IMR-90 (cell line): Measurements from ENCODE around the gene SDK1. TPM values are rescaled to one million over a fixed set of nuclear protein-coding genes. Genes with fewer than 3 reads are reported as not detected.

Experiments
- ATAC-seq: fragments of 200-7000 bp; cut with Tn5 transposase; 2 replicates; pipeline ENCODE4 v1.9.1; 2020; ENCODE audit warnings: low read depth, mild to moderate bottlenecking, moderate library complexity
- BruUV-seq: library from RNA; stranded (reverse); fragments of 400-500 nt; replicated peaks from 2 replicates; lab custom pipeline; 2021; lab: Mats Ljungman, UMichigan
- CTCF ChIA-PET: fragments of 300-600 bp; formaldehyde crosslinking; extraction: SDS; loops from one replicate; lab custom pipeline; 2021; ENCODE audit warnings: antibody characterized with exemption; lab: Yijun Ruan, JAX
- POLR2A ChIA-PET: fragments of 300-600 bp; sonication (Branson Sonifier 250); formaldehyde crosslinking; loops from one replicate; lab custom pipeline; 2022; ENCODE audit warnings: antibody characterized with exemption; ENCODE audit not compliant: unreplicated experiment; lab: Charles Lee
- DNase-seq: peaks from one replicate; pipeline ENCODE4 v3.0.0; 2013
- H2AFZ ChIP-seq: replicated peaks from 2 replicates; pipeline ENCODE3; 2013; ENCODE audit warnings: low read length, mild to moderate bottlenecking; ENCODE audit not compliant: poor library complexity
- H2AK5ac ChIP-seq: 2 replicates; pipeline ENCODE4 v1.6.1; 2013; ENCODE audit warnings: low read depth, low read length, inconsistent platforms
- H2AK9ac ChIP-seq: replicated peaks from 2 replicates; pipeline ENCODE3; 2013; ENCODE audit warnings: mild to moderate bottlenecking, low read depth, low read length, moderate library complexity; ENCODE audit not compliant: poor library complexity
- H2BK120ac ChIP-seq: 2 replicates; pipeline ENCODE4 v1.6.1; 2013; ENCODE audit warnings: low read depth, low read length, inconsistent platforms
- H2BK15ac ChIP-seq: 3 replicates; pipeline ENCODE4 v1.6.1; 2013; ENCODE audit warnings: low read depth, low read length, inconsistent platforms
- H2BK20ac ChIP-seq: 2 replicates; pipeline ENCODE4 v1.6.1; 2013; ENCODE audit warnings: low read depth, mild to moderate bottlenecking, inconsistent platforms, low read length, moderate library complexity
- H2BK5ac ChIP-seq: 2 replicates; pipeline ENCODE4 v1.6.1; 2013; ENCODE audit warnings: mild to moderate bottlenecking, low read depth, low read length, inconsistent platforms; ENCODE audit not compliant: poor library complexity, severe bottlenecking
- H3K14ac ChIP-seq: replicated peaks from 2 replicates; pipeline ENCODE4 v1.6.1; 2013; ENCODE audit warnings: low read depth, low read length, inconsistent platforms
- H3K18ac ChIP-seq: 2 replicates; pipeline ENCODE4 v1.6.1; 2013; ENCODE audit warnings: low read depth, low read length, control low read depth
- H3K23ac ChIP-seq: 2 replicates; pipeline ENCODE4 v1.6.1; 2013; ENCODE audit warnings: low read depth, low read length, inconsistent platforms
- H3K27ac ChIP-seq: 2 replicates; pipeline ENCODE4 v1.5.1; 2013; ENCODE audit warnings: mild to moderate bottlenecking, control low read depth, low read length; ENCODE audit not compliant: insufficient read depth
- H3K27me3 ChIP-seq: 2 replicates; pipeline ENCODE4 v1.6.1; 2013; ENCODE audit warnings: low read length; ENCODE audit not compliant: control insufficient read depth, insufficient read depth
- H3K36me3 ChIP-seq: 2 replicates; pipeline ENCODE4 v1.6.1; 2013; ENCODE audit warnings: low read length, mixed read lengths; ENCODE audit not compliant: control insufficient read depth, insufficient read depth
- H3K4ac ChIP-seq: 2 replicates; pipeline ENCODE4 v1.6.1; 2013; ENCODE audit warnings: low read depth, low read length, inconsistent platforms
- H3K4me1 ChIP-seq: 2 replicates; pipeline ENCODE4 v1.6.1; 2013; ENCODE audit warnings: low read length, mixed read lengths; ENCODE audit not compliant: control insufficient read depth, insufficient read depth
- H3K4me2 ChIP-seq: 2 replicates; pipeline ENCODE4 v1.6.1; 2013; ENCODE audit warnings: low read depth, mild to moderate bottlenecking, control low read depth, low read length, moderate library complexity
- H3K4me3 ChIP-seq: 2 replicates; pipeline ENCODE4 v1.5.1; 2013; ENCODE audit warnings: low read depth, mild to moderate bottlenecking, control low read depth, low read length, moderate library complexity; ENCODE audit not compliant: insufficient read depth
- H3K56ac ChIP-seq: 2 replicates; pipeline ENCODE4 v1.6.1; 2013; ENCODE audit warnings: low read length, inconsistent platforms; ENCODE audit not compliant: insufficient read depth; ENCODE audit errors: extremely low read depth
- H3K79me1 ChIP-seq, 2 experiments: 2 replicates each; pipeline ENCODE4 v1.6.1; 2013; ENCODE audit warnings: low read length in 2 of 2, inconsistent platforms in 1 of 2, low read depth in 1 of 2
- H3K9ac ChIP-seq: 2 replicates; pipeline ENCODE4 v1.6.1; 2013; ENCODE audit warnings: low read depth, low read length, control low read depth
- H3K9me1 ChIP-seq: 2 replicates; pipeline ENCODE4 v1.6.1; 2013; ENCODE audit warnings: low read length, inconsistent platforms; ENCODE audit not compliant: insufficient read depth
- H3K9me3 ChIP-seq: 2 replicates; pipeline ENCODE4 v1.6.1; 2013; ENCODE audit warnings: low read length; ENCODE audit not compliant: control insufficient read depth, insufficient read depth
- H4K20me1 ChIP-seq: 2 replicates; pipeline ENCODE4 v1.6.1; 2013; ENCODE audit warnings: low read length, inconsistent platforms; ENCODE audit not compliant: insufficient read depth
- H4K5ac ChIP-seq: 2 replicates; pipeline ENCODE4 v1.6.1; 2013; ENCODE audit warnings: mild to moderate bottlenecking, low read depth, low read length, control low read depth
- H4K8ac ChIP-seq, 2 experiments: 2 replicates each; pipeline ENCODE4 v1.6.1; 2013; ENCODE audit warnings: low read depth in 2 of 2, low read length in 2 of 2, control low read depth in 1 of 2, inconsistent platforms in 1 of 2
- H4K91ac ChIP-seq: 2 replicates; pipeline ENCODE4 v1.6.1; 2013; ENCODE audit warnings: low read depth, low read length, inconsistent platforms; ENCODE audit not compliant: insufficient read depth
- BHLHE40 ChIP-seq: fragments of 150-350 bp; IDR thresholded peaks from 2 replicates; pipeline ENCODE4 v1.6.1; 2016; ENCODE audit warnings: mild to moderate bottlenecking, low read depth, low read length
- CEBPB ChIP-seq: IDR thresholded peaks from 2 replicates; pipeline ENCODE4 v1.6.1; 2012; ENCODE audit warnings: low read depth, low read length, improper control_type of control experiment
- CHD1 ChIP-seq: IDR thresholded peaks from 2 replicates; pipeline ENCODE4 v1.6.1; 2012; ENCODE audit warnings: low read depth, low read length, improper control_type of control experiment
- FOS ChIP-seq: fragments of 150-350 bp; IDR thresholded peaks from 2 replicates; pipeline ENCODE4 v1.6.1; 2016; ENCODE audit warnings: low read depth, low read length
- MAZ ChIP-seq: IDR thresholded peaks from 2 replicates; pipeline ENCODE4 v1.6.1; 2012; ENCODE audit warnings: low read depth, mild to moderate bottlenecking, low read length, improper control_type of control experiment, moderate library complexity, borderline replicate concordance
- MXI1 ChIP-seq: IDR thresholded peaks from 2 replicates; pipeline ENCODE4 v1.6.1; 2012; ENCODE audit warnings: low read depth, mild to moderate bottlenecking, low read length, moderate library complexity, borderline replicate concordance
- NFE2L2 ChIP-seq: fragments of 150-350 bp; IDR thresholded peaks from 2 replicates; pipeline ENCODE4 v1.6.1; 2016; ENCODE audit warnings: low read depth, mild to moderate bottlenecking, low read length
- RCOR1 ChIP-seq: IDR thresholded peaks from 2 replicates; pipeline ENCODE4 v1.6.1; 2012; ENCODE audit warnings: mild to moderate bottlenecking, low read length, improper control_type of control experiment; ENCODE audit not compliant: insufficient replicate concordance
- RFX5 ChIP-seq: IDR thresholded peaks from 2 replicates; pipeline ENCODE4 v1.8.0; 2012; ENCODE audit warnings: low read depth, mild to moderate bottlenecking, low read length, moderate library complexity
- SMC3 ChIP-seq: fragments of 150-350 bp; IDR thresholded peaks from 2 replicates; pipeline ENCODE4 v1.6.1; 2016; ENCODE audit warnings: low read depth, mild to moderate bottlenecking, antibody characterized with exemption, low read length, moderate library complexity
- WGBS, 2 experiments: methylation state at CpG; one replicate each; pipeline versions ENCODE4 v1.1.5 to v1.1.7; 2013; ENCODE audit warnings: missing lambda C conversion rate in 2 of 2; ENCODE audit not compliant: insufficient read length in 1 of 2; ENCODE audit errors: extremely low coverage in 2 of 2; 5-methylcytosine and 5-hydroxymethylcytosine counted together
- dilution Hi-C: fragments of 300-500 bp; cut with HindIII; formaldehyde crosslinking; loops from one replicate; pipeline ENCODE4 v1.14.3; 2018; ENCODE audit warnings: low sequenced_read_pairs; ENCODE audit not compliant: unreplicated experiment
- in situ Hi-C: fragments of 300-500 bp; cut with MboI; formaldehyde crosslinking; loops from 3 replicates; pipeline ENCODE4 v1.14.3; 2019; ENCODE audit warnings: low sequenced_read_pairs, inconsistent platforms, mixed read lengths
- intact Hi-C: fragments of 100-400 bp; cut with micrococcal nuclease; formaldehyde crosslinking; loops from 2 replicates; pipeline ENCODE4 v1.10.0; 2022
- polyA plus RNA-seq, 3 experiments: library from polyadenylated mRNA; depleted of rRNA; stranded (reverse); fragments of >200 nt; gene quantifications; 2 replicates each; pipeline ENCODE4 v1.2.3, GENCODE V29; 2012; ENCODE audit warnings: low replicate concordance in 1 of 3
- total RNA-seq: library from RNA; depleted of rRNA; stranded (reverse); fragments of >200 nt; gene quantifications from 2 replicates; pipeline ENCODE4 v1.2.3, GENCODE V29; 2012
- TF ChIP-seq, protein P1 (sequence below): conservative IDR thresholded peaks from 2 replicates; pipeline ENCODE4 v1.5.1; 2012; ENCODE audit warnings: mild to moderate bottlenecking, low read depth, low read length, improper control_type of control experiment
- TF ChIP-seq, protein P2 (sequence below): fragments of 150-350 bp; IDR thresholded peaks from 2 replicates; pipeline ENCODE4 v1.6.1; 2016; ENCODE audit warnings: low read depth, mild to moderate bottlenecking, low read length, moderate library complexity, borderline replicate concordance
- TF ChIP-seq, protein P3 (sequence below): fragments of 150-350 bp; IDR thresholded peaks from 2 replicates; pipeline ENCODE4 v1.6.1; 2017; ENCODE audit warnings: mild to moderate bottlenecking, antibody characterized with exemption, low read length, low read depth

SDK1 gene
- total and polyA plus RNA-seq, 2 of the 4 experiments (the other 2 are of a cell fraction) = 1.5 to 1.6 TPM

DNA sequence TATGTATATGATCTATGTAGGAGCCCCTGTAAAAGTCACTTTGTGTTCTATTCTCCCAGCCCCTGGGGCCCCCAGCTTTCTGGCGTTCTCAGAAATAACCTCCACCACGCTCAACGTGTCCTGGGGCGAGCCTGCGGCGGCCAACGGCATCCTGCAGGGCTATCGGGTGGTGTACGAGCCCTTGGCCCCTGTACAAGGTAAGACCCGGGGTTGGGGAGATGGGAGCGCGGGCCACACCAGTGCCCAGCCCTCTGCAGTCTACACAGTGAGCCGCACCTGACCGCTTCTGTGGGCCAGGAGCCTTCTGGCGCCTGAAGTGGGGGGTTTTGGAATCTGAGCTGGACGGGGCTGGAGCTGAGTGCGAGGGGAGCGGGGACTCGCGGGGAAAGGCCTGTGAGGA, 908.9 kb downstream of the SDK1 start:
- ATAC-seq (no peak), DNase-seq (no peak)
- Histone ChIP-seq H3K4me1 (no peaks in the 10 kb centered on the region), H2AFZ (no peak overlapping the region), H3K56ac (no peak overlapping the region), H3K4ac (no peak overlapping the region), H2AK9ac (no peak overlapping the region), H2BK15ac (no peak overlapping the region), H3K14ac (no peak overlapping the region), H3K4me2 (no peak overlapping the region), H3K27me3 (no peaks in the 10 kb centered on the region), H3K27ac (no peak overlapping the region), H2BK120ac (no peak overlapping the region), H3K4me3 (no peak overlapping the region), H2BK20ac (no peak overlapping the region), H4K8ac (no peak overlapping the region), H3K36me3 (no peaks in the 10 kb centered on the region), H3K9me3 (peaks cover 25% of the 10 kb centered on the region), H4K5ac (no peak overlapping the region), H4K20me1 (no peaks in the 10 kb centered on the region), H3K23ac (no peak overlapping the region), H3K9me1 (no peaks in the 10 kb centered on the region), H2AK5ac (no peak overlapping the region), H4K91ac (no peak overlapping the region), H3K18ac (no peak overlapping the region), H2BK5ac (no peak overlapping the region), H3K79me1 (no peaks in the 10 kb centered on the region), H3K9ac (no peak overlapping the region)
- no TSS peak for BruUV-seq
- intact Hi-C loops (no loop called here), in situ Hi-C loops (no loop called here), dilution Hi-C loops (no loop called here)
- POLR2A ChIA-PET = no interaction called here
- CTCF ChIA-PET = no interaction called here
- 87% methylated on average over 3 of the region's 20 CpGs; no CpG with 5 or more reads in 1 of the 2 experiments for WGBS, 2 experiments
- TF ChIP-seq SMC3 (no peak), NFE2L2 (no peak), FOS (no peak), CEBPB (no peak), MXI1 (no peak), RCOR1 (no peak), CHD1 (no peak), RFX5 (no peak), BHLHE40 (no peak), MAZ (no peak)
- TF ChIP-seq, protein P1, sequence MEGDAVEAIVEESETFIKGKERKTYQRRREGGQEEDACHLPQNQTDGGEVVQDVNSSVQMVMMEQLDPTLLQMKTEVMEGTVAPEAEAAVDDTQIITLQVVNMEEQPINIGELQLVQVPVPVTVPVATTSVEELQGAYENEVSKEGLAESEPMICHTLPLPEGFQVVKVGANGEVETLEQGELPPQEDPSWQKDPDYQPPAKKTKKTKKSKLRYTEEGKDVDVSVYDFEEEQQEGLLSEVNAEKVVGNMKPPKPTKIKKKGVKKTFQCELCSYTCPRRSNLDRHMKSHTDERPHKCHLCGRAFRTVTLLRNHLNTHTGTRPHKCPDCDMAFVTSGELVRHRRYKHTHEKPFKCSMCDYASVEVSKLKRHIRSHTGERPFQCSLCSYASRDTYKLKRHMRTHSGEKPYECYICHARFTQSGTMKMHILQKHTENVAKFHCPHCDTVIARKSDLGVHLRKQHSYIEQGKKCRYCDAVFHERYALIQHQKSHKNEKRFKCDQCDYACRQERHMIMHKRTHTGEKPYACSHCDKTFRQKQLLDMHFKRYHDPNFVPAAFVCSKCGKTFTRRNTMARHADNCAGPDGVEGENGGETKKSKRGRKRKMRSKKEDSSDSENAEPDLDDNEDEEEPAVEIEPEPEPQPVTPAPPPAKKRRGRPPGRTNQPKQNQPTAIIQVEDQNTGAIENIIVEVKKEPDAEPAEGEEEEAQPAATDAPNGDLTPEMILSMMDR = no peak
- TF ChIP-seq, protein P2, sequence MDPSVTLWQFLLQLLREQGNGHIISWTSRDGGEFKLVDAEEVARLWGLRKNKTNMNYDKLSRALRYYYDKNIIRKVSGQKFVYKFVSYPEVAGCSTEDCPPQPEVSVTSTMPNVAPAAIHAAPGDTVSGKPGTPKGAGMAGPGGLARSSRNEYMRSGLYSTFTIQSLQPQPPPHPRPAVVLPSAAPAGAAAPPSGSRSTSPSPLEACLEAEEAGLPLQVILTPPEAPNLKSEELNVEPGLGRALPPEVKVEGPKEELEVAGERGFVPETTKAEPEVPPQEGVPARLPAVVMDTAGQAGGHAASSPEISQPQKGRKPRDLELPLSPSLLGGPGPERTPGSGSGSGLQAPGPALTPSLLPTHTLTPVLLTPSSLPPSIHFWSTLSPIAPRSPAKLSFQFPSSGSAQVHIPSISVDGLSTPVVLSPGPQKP = no peak
- TF ChIP-seq, protein P3, sequence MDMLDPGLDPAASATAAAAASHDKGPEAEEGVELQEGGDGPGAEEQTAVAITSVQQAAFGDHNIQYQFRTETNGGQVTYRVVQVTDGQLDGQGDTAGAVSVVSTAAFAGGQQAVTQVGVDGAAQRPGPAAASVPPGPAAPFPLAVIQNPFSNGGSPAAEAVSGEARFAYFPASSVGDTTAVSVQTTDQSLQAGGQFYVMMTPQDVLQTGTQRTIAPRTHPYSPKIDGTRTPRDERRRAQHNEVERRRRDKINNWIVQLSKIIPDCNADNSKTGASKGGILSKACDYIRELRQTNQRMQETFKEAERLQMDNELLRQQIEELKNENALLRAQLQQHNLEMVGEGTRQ = no peak
